SK-MEL-5 (cell line): ENCODE results near the gene NPIPA3. TPM values are rescaled to one million over a fixed set of nuclear protein-coding genes. Genes with fewer than 3 reads are reported as not detected.
"Not testable (repeated sequence)": the region's sequence is repeated elsewhere in the genome, so short reads cannot be mapped to it uniquely, and the experiment has no call there.

Experiments used
- DNase-seq: peaks from one replicate; pipeline ENCODE4 v3.0.0-alpha.2; 2016; ENCODE audit warnings: low read depth, low spot score
- in situ Hi-C: cut with HindIII; loops from 2 replicates; pipeline ENCODE4 v1.10.0; 2016; ENCODE audit warnings: low sequenced_read_pairs, high pct_unique_total_duplicates, low pct_unique_long_range_greater_than_20kb
- polyA plus RNA-seq, 2 experiments: library from polyadenylated mRNA; depleted of rRNA; stranded (reverse); fragments of >200 nt; gene quantifications; 2 replicates each; pipeline ENCODE4 v1.2.3, GENCODE V29; 2015
- total RNA-seq: library from RNA; depleted of rRNA; stranded (reverse); fragments of >200 nt; shearing (Covaris generic); gene quantifications from 2 replicates; pipeline ENCODE4 v1.2.3, GENCODE V29; 2014; rRNA removed

Gene NPIPA3
- total RNA-seq, result 0.26 and 1.8 TPM in 2 replicates
- polyA plus RNA-seq (2015; cell fraction: cytosol; rRNA removed), result 0.89 and 2.4 TPM in 2 replicates
- 9.9 and 15.5 TPM in 2 replicates for polyA plus RNA-seq (2015; cell fraction: nucleus; rRNA removed)

DNA sequence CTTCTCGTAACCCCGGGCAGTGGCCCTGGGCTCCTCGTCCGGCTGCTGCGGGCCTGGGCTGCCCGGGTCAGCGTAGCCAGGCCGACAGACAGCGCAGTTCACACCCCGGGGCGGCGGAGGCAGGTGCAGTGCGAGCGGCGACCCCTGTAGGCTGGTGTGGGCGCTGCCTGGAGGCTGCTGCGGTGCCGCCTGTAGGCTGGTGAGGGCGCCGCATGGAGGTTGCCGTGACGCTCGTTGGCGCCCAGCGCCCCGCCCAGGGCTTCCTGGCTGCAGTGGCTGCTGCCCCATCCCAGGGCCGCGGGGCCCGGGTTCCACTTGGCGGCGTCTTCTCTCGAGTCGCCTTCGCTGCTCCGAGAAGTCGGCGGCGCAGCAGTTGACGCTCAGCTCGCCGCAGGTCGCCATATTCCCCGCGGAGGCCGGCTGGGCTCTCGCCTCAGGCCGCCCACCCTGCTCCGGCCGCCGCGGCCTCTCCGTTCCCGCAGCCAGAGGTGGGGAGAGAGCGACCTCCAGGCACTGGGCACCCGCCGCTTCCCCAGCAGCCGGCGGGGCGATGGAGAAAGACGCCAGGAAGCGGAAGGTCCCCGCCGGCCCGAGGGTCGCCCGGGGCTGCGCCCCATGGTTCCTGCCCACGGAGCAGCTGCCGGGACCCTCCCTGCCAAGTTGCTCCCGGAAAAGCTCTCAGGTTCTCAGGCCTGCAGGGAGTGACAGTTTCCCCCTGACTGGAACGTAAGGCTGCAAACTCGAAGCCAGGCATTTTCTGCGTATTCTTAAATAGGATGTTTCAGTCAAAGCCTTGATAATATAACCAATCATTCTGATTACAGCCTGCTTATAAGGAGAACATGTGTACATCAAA, at the start of gene NPIPA3:
Gene NPIPA3, plus strand, starts transcription at position 256 of the 856 bp plus-strand sequence. CDS start 5,533 bp downstream, outside the sequence.
- DNase-seq, in situ Hi-C loops: not testable (repeated sequence)

DNA sequence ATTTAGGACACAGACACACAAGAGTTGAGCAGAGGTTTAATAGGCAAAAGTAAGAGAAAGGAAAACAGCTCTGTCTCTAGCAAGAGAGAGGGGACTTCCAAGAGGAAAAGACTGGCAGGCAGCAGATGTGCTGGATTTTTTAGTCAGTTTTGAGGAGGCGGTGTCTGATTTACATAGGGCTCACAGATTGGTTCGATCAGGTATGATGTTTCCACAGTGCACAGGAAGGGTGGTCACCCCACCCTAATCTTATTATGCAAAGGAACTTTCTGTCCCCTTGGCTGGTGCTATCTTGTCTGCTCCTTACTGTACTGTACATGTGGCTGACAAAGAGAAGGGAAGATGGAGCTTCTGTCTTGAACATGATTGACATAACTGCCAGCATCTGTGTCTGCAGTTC, 45.1 kb upstream of the NPIPA3 start:
- no peak for DNase-seq
- in situ Hi-C loops, result no loop called here

DNA sequence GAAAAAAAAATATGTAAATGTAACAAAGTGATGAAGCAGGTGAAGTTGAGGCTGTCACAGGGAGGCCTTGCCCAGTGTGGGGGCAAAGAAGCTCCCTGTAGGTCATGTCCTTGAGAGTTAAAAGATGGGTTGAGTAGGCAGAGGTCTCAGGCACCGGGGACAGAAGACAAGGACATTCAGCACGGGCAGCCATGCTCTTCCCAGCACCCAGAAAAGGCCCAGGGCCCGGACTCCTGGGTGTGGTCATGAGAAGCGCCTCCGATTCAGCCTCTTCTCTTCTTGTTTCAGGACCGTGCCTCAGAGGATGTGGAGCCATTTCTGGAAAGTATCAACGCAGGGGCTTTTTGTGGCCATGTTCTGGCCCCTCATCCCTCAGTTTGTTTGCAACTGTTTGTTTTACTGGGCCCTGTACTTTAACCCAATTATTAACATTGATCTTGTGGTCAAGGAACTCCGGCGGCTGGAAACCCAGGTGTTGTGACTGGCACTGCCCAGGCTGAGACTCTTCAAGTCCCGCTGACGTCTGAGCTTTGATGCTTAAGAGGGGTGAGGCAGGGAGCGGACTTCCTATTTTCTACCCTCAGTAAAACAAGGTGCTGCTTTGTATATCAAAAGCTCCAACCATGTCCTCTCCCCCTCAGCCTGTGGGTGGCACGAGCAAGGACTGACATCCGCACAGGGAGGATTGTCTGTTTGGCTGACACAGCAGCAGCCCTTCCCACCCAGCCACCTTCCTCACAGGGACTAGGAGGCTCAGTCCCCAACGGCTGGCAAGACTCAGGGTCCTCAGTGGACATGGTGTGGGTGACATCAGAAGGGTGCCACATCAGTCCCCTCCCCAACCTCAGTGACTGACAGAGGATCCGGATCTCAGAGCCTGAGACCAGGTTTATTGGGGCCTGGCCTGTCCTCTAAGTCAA, 35.6 kb upstream of the NPIPA3 start:
- in situ Hi-C loops, result no loop called here
- DNase-seq, result no peak

DNA sequence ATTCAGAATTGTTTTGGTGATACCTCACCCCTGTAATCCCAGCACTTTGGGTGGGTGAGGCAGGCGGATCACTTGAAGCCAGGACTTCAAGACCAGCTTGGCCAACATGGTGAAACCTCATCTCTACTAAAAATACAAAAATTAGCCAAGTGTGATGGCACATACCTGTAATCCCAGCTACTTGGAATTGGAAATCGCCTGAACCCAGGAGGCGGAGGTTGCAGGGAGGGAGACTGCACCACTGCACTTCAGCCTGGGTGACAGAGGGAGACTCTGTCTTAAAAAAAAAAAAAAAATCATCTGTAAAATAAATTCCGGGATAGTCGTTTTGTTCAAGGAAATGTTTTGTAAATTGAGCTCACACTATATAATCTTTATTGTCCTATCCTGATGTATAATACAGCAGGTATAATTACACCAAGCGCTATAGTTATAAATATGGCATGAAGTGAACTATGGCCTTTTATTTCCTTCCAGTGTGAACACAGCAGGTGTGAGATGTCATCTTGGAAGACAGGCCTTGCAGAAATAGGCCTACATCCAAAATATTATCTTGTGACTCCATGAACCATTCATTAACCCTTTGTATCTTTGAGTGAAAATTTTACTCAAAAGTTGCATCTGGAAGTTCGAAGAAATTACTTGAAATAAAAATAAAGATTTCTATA, 34.5 kb upstream of the NPIPA3 start:
- in situ Hi-C loops, result no loop called here
- no peak for DNase-seq

DNA sequence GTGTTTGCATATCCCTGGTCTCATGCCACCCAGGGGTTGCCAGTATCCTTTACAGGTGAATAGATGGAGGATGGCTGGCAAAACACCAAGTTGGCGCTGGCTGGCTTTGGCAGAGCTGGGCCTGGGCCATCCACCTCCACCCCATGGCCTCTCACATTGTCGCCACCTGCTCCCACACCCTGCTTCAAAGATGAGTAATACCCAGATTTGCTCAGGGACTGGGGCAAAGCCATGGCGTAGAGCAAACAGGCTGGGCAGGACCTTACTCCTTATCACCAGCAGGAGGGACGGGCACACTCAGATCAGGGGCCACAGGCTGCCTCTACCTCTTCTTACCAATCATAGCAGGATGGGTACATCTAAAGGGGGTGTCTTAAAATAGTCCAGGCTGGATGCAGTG, 33.4 kb upstream of the NPIPA3 start:
- DNase-seq, result peak; percentile 15

DNA sequence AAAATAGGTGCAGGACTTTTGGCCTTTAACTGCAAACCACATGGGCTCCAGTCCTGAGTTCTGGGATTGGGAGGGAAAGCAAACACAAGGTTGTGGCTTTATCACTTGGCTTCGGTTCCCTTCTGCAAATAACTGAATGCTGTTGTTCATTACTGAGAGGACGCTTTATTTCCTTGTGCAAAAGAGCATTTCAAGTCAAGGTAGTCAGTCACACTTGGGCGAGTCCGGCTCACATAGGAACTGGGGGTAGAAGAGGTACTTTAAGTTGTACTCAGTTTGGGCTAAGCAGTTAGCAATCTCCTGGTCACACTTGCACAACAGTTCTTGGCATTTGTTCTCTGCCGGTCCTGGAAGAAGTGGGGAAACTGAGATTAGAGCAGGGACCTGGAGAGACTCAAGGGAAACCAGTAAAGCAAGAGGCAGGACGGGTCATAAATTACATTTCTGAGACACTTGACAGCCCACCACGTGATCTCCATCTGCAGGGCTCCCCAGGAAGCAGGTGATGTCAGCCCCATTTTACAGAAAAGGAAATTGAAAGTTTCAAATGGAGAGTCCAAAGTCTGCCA, 30.7 kb upstream of the NPIPA3 start:
- in situ Hi-C loops, result no loop called here
- DNase-seq, result peak; percentile 15

More for the DNA sequence above, 33.4 kb upstream of the NPIPA3 start:
- in situ Hi-C loops, result no loop called here

DNA sequence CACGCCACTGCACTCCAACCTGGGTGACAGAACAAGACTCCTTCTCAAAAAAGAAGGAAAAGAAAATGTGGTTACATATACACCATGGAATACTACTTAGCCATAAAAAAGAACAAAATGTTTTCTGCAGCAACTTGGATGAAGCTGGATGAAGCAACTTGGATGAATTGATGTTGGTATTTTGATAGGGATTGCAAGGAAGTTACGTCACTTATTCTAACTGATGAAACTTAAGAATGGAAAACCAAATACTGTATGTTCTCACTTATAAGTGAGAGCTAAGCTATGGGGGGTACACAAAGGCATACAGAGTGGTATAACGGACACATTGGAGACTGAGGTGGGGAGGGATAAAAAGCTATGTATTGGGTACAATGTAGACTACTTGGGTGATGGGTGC, 26.6 kb upstream of the NPIPA3 start:
- in situ Hi-C loops, result no loop called here
- DNase-seq, result no peak

DNA sequence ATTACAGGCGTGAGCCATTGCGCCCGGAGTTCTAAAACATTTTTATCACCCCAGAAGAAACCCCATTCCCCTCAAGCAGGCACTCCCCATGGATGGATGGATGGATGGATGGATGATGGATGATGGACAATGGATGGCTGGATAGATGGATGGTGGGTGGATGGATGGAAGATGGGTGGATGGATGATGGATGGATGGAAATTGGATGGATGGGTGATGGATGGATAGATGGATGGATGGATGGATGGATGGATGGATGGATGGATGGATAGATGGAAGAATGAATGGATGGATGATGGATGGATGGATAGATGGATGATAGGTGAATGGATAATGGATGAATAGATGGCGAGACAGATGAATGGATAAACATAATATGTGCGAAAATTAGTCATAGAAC, 25.6 kb upstream of the NPIPA3 start:
- DNase-seq, result no peak
- in situ Hi-C loops, result no loop called here

DNA sequence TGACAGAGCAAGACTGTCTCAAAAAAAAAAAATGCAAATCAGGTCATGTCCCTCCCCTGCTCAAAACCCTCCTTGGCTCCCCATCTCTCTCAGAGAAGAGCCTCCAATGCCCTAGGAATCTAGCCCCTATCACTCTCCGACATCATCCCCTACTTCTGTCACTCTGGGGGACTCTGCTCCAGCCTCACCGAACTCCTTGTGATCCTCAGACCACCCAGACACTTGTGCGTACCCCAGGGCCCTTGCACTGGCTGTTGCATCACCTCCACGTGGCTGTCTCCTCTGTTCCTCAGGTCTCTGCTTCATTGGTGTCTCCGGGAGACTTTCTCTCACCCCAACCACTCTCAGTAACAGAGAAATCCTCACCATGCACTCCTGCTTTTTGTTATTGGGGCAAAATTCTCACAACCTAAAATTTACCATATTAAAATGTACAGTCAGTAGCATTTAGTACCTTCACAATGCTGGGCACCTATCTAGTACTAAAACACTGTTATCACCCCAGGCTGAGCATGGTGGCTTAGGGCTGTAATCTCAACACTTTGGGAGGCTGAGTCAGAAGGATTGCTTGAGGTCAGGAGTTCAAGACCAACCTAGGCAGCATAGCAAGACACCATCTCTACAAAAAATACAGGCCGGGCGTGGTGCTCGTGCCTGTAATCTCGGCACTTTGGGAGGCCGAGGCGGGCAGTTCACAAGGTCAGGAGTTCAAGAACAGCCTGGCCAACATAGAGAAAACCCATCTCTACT, 24.3 kb upstream of the NPIPA3 start:
- DNase-seq, result no peak
- in situ Hi-C loops, result no loop called here

DNA sequence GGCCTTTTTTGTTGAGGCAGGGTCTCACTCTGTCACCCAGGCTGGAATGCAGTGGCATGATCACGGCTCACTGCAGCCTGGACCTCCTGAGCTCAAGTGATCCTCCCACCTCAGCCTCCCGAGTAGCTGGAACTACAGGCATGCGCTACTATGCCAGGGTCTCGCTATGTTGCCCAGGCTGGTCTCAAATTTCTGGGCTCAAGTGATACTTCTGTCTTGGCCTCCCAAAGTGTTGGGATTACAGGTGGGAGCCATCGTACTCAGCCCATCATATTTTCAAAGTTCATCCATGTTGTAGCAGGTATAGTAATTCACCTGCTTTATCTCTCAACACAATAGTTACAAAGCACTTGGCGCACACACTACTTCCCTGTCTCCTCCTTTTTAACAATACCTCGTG, 22.8 kb upstream of the NPIPA3 start:
- in situ Hi-C loops, DNase-seq: not testable (repeated sequence)

DNA sequence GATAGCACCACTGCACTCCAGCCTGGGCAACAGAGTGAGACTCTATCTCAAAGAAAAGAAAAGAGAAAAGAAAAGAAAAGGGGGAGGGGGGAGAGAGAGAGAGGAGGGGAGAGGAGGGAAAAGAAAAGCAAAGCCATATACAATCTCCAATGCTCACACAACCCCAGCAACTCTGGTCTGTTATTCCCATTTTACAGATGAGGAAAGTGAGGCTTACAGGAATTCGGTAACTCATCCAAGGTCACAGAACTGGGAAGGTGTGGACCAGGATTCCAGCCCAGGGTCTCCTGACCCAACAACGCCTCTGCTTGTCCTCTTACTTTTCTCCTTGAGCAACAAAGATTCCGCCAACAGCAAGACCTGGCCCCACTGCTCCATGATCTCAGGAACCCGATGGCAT, 22.1 kb upstream of the NPIPA3 start:
- in situ Hi-C loops, result no loop called here
- DNase-seq, result no peak

DNA sequence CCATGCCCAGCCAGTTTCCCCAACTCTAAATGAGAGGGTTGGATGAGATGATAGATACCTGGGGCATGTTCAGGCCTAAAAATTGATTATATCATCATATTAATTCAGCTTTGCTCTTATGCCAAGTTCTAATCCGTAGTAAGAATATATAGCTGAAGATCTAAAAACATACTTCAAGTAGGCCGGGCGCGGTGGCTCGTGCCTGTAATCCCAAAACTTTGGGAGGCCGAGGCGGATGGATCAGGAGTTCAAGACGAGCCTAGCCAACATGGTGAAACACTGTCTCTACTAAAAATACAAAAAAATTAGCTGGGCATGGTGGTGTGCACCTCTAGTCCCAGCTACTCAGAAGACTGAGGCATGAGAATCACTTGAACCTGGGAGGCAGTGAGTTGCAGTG, 21.1 kb upstream of the NPIPA3 start:
- DNase-seq, result no peak
- in situ Hi-C loops, result no loop called here

DNA sequence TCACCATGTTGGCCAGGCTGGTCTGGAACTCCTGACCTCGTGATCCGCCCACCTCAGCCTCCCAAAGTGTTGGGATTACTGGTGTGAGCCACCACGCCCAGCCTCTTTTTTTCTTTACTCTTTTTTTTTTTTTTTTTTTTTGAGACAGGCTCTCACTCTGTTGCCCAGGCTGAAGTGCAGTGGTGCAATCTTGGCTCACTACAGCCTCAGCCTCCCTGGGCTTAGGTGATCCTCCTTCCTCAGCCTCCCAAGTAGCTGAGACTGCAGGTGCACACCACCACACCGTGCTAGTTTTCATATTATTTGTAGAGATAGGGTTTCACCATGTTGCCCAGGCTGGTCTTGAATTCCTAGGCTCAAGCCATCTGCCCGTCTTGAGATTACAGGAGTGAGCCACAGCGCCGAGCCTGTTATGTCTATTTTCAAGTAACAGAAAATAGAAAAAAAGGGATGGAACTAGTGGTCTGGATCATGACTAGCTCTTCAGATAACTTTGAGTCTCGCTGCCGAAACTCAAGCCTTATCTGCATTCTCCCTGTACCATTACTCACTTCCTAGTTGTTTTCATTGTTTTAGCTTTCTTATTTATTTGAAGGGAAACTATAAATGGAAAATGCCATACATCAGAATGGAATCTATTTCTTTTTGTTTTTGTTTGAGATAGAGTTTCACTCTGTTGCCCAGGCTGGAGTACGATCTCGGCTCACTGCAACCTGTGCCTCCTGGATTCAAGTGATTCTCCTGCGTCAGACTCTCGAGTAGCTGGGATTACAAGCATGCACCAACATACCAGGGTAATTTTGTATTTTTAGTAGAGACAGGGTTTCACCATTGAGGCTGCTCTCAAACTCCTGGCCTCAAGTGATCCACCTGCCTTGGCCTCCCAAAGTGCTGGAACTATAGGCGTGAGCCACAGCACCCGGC, 17.1 kb upstream of the NPIPA3 start:
- in situ Hi-C loops, DNase-seq: not testable (repeated sequence)

DNA sequence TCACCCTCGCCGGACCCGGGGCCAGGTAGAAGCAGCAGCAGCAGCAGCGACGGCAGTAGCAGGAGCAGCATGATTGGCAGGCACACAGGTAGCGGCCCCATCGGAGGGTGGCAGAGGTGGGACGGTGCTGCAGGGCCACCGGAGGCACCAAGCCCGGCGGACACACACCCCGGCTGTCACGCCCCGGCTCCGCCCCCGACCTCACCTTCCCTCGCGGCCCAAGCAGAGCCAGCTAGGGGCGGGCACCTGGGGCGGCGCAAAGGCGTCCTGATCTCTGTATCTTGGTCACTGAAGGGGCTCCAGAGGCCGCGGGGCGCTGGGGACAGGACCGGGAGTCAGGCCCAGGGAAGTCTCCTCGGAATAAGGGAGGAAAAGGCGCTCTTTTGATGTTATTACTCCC, 9.1 kb upstream of the NPIPA3 start, which contains the start of gene PLA2G10:
Gene PLA2G10, minus strand, starts transcription at position 180 of the 400 bp plus-strand sequence. Its CDS starts 79 bp downstream, at position 101.
- DNase-seq, in situ Hi-C loops: not testable (repeated sequence)

DNA sequence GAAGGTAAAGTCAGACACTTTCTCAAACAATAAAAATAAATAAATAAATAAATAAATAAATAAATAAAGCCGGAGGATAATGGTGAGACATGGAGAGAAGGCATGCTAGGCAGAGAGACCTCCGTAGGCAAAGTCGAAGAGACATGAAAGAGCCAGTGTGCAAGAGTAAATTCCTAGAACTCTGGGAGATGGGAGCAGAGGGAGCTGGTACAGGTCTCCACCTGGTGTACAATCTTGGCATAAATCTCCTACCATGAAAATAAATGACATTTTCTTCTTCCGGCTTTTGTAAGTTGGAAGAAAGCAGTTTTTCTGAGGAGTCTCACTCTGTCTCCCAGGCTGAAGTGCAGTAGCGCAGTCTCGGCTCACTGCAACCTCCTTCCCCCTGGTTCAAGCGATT, 1.4 kb upstream of the NPIPA3 start:
- in situ Hi-C loops, DNase-seq: not testable (repeated sequence)

DNA sequence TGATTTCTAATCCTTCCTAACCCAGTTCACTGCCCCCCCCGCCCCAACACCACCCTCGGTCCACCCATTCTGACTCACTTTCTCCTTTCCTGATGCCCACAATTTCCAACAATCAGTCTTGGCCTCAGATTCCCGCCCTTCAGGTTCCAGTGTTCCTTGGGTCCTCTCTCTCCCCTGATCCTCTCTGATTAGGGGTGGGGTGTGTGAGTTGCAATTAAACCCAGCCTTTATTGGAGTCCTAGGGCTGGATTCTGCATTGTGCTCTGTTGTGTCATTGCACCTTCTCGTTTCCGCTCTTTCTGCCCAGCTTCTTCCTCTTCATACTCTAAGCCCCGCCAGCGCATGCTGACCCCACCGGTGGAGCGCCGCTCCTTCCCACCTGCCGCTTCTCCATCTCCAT, 539 bp upstream of the NPIPA3 start:
- DNase-seq, in situ Hi-C loops: not testable (repeated sequence)
